Subcutaneous adipose tissue (tissue), 4 donors: ENCODE measurements around the gene EFCAB5. TPM values are rescaled to one million over a fixed set of nuclear protein-coding genes. Genes with fewer than 3 reads are reported as not detected.

Source experiments
- total RNA-seq, 4 donors: library from RNA; depleted of rRNA; stranded (reverse); fragments of >200 nt; gene quantifications; one replicate each; pipeline ENCODE4 v1.1.0, GENCODE V29; 2016
- TF ChIP-seq, protein P1 (sequence below): fragments of 450-650 bp; IDR thresholded peaks from one replicate; pipeline ENCODE4 v1.5.1; 2016; ENCODE audit warnings: low read depth, mild to moderate bottlenecking, control low read depth, antibody characterized with exemption, moderate library complexity

The EFCAB5 gene
- total RNA-seq, 4 donors from 2014 or later = under 0.01 to 0.34 TPM; not detected in 2

DNA sequence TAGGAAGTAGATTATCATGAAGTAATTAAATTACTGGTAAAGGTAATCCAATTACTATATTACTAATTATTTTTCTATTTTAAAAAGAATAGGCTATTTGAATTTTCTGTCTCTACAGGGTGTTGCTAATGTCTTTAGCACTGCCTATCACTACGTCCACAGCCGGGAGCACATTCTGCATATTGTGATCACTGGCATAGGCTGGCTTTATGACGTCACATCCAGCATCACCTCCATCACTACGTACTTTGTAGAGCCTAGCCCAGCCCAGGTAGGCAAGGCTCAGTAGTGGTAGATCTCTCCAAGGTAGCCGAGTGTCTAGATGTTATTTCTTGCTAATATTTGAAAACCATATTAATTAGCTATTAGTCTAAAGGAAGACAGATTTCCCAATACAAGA, 141.3 kb downstream of the EFCAB5 start:
- TF ChIP-seq, protein P1, sequence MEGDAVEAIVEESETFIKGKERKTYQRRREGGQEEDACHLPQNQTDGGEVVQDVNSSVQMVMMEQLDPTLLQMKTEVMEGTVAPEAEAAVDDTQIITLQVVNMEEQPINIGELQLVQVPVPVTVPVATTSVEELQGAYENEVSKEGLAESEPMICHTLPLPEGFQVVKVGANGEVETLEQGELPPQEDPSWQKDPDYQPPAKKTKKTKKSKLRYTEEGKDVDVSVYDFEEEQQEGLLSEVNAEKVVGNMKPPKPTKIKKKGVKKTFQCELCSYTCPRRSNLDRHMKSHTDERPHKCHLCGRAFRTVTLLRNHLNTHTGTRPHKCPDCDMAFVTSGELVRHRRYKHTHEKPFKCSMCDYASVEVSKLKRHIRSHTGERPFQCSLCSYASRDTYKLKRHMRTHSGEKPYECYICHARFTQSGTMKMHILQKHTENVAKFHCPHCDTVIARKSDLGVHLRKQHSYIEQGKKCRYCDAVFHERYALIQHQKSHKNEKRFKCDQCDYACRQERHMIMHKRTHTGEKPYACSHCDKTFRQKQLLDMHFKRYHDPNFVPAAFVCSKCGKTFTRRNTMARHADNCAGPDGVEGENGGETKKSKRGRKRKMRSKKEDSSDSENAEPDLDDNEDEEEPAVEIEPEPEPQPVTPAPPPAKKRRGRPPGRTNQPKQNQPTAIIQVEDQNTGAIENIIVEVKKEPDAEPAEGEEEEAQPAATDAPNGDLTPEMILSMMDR = no peak

DNA sequence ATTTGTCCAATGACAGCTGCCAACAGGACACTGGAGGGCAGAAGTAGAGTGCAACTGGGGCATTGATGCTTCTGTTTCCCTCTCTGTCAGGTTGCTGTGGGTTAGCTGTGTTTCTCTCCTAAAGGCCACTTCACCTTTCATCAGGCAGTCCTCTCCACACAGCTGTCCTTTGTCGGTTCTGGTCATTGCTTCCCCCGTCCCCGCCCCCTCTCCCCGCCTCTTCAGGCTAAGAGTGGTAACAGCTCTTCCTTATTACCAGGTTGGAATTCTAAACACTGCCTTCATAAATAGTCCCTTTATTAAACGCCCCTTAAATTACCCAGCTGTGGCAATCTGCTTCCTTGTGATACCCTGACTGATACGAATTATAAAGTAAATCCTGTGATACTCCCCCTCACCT, 143.4 kb downstream of the EFCAB5 start:
- TF ChIP-seq, protein P1 = no peak

DNA sequence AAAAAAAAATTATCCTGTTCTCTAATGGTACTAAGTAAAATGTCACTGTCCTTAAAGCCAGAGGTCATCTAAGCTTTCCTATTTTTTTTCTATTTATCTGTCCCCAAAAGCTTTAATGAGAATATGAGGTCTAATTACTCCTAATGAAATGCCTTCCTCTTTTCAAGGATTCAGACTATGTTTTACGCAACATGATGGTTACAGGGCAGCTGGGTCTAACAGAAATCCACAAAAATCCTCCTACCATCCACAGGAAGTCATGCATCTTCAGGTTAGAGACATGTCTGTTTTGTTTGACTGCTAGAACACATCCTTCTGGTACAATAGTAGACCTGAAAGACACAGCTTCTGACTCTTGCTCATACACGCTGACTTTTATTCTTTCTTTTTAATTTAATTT, 145.5 kb downstream of the EFCAB5 start:
- TF ChIP-seq, protein P1 = no peak

DNA sequence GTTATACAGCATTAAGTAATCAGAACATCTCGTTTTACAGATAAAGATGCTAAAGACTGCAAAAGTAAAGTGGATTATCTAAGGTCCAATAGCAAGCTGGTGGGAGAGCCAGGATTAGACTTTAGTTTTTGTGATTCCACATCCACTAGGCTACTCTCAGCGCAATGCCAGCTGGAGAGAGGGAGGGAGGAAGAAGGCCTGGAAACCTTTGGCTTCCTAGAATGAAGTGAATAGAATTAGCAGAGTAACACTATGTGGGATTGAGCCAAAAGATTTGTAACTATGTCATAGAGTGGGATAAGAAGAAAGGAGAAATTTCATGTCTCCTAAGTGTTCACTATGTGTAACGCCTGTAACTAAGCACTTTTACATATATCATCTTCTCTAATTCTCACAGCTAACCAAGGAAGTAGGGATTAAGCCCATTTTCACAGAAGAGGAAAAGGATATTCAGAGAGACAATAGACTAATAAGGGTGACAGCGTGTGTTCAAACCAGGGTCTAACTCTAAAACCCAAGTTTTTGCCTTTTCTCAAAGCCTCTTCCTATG, 149.8 kb downstream of the EFCAB5 start:
- TF ChIP-seq, protein P1 = no peak

DNA sequence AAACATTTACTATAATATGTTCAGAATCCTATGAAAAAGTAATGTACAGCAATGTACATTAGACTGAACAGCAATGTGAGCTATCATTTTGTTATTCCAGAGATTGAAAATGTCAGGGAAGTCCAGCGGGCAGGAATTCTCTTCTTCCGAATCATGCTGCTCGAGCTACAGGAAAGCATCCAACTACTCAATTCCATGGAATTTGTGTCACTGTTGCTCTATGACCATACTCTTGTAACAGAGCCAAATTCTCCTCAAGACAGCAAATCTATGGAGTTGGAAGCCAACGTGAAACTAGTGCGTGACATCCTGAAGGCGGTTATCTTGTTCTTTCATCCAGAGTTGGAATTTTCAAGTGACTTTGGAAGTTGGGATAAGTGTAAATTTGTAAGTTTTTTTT, 150.3 kb downstream of the EFCAB5 start:
- TF ChIP-seq, protein P1 = no peak

DNA sequence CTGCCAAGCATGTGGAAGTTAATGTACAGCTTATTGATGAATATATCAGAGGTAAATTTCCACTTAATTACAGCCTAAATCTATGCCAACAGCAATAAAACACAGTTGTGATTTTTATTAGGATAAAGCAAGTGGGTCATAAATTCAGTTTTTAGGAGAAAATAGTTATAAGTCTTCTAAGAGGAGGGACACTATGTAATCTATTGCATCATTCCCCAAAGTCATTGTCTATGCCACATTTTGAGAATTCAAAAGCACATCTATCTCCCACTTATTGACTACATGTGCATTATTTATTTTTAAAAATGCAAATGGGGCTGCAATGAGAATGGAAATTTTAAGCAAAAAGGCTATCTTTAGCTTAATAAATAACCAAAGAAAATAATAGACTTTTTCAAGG, 151.5 kb downstream of the EFCAB5 start:
- TF ChIP-seq, protein P1 = no peak

DNA sequence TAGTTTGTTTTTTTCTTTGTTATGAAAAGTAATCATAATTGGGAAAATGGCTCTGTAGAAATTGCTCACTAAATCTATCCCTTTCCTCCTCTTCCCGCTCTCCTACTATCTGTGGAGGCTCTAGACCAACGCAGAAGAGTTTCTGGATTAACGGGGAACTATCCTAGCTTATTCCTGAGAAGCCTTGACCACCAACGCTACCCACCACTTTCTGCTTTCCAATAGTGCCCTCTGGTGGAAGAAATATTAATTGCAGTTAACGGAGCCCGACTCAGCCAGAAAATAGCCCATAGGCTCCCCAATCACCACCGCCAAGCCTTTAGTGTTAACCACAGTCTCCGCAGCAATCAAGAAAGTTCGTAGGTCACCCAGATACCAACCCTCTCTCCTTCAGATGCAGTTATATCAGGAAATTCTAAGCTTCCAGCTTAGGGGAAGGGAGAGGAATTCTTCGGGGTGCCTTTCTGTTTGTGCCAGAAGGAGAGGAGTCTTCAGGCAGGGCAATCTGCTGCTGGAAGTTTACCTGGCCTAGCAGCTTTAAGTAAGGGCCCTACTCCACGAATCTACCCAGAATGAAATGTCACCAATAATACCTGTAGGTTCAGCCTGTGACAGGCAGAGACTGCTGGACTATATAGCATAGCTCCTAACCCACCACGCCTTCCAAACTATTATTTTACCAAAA, 152.2 kb downstream of the EFCAB5 start:
- TF ChIP-seq, protein P1 = no peak
